DOHH2 (cell line): Measurements from ENCODE around the gene IPO11.

Source experiments
- H3F3A ChIP-seq: fragments of 200-600 bp; sonication (generic), shearing (Covaris generic); 2 replicates; pipeline ENCODE4 v1.6.0; 2016; ENCODE audit warnings: antibody characterized with exemption, mild to moderate bottlenecking; ENCODE audit not compliant: control insufficient read depth, insufficient read depth
- H3K27ac ChIP-seq: fragments of 200-600 bp; sonication (generic); 2 replicates; pipeline ENCODE4 v1.5.1; 2014; ENCODE audit warnings: low read depth, mild to moderate bottlenecking, low read length, moderate library complexity
- H3K27me3 ChIP-seq: fragments of 200-600 bp; sonication (generic); 2 replicates; pipeline ENCODE4 v1.6.1; 2014; ENCODE audit warnings: mild to moderate bottlenecking, low read length, mixed read lengths; ENCODE audit not compliant: control insufficient read depth
- H3K36me3 ChIP-seq: fragments of 200-600 bp; sonication (generic); 2 replicates; pipeline ENCODE4 v1.6.1; 2014; ENCODE audit warnings: mild to moderate bottlenecking, low read length, moderate library complexity, mixed read lengths; ENCODE audit not compliant: control insufficient read depth
- H3K4me1 ChIP-seq: fragments of 200-600 bp; sonication (generic); 2 replicates; pipeline ENCODE4 v1.6.1; 2014; ENCODE audit warnings: mild to moderate bottlenecking, low read length, mixed read lengths; ENCODE audit not compliant: control insufficient read depth
- H3K4me2 ChIP-seq: fragments of 200-600 bp; sonication (generic); 2 replicates; pipeline ENCODE4 v1.6.0; 2014; ENCODE audit warnings: mild to moderate bottlenecking, low read length, moderate library complexity
- H3K4me3 ChIP-seq: fragments of 200-600 bp; sonication (generic); 2 replicates; pipeline ENCODE4 v1.5.1; 2014; ENCODE audit warnings: mild to moderate bottlenecking, low read length, mixed read lengths
- H3K79me2 ChIP-seq: fragments of 200-600 bp; sonication (generic); 2 replicates; pipeline ENCODE4 v1.6.1; 2014; ENCODE audit warnings: mild to moderate bottlenecking, low read length, mixed read lengths; ENCODE audit not compliant: control insufficient read depth
- H3K9me2 ChIP-seq: fragments of 200-600 bp; sonication (generic); replicated peaks from 2 replicates; pipeline ENCODE4 v1.6.1; 2014; ENCODE audit warnings: mild to moderate bottlenecking, low read length, mixed read lengths; ENCODE audit not compliant: control insufficient read depth
- H3K9me3 ChIP-seq: fragments of 200-600 bp; sonication (generic); 2 replicates; pipeline ENCODE4 v1.6.1; 2014; ENCODE audit warnings: antibody characterized with exemption, low read length, mixed read lengths; ENCODE audit not compliant: control insufficient read depth, insufficient read depth
- H4K20me1 ChIP-seq: fragments of 200-600 bp; sonication (generic); 2 replicates; pipeline ENCODE4 v1.6.0; 2014; ENCODE audit warnings: low read depth, mild to moderate bottlenecking, antibody characterized with exemption, low read length, moderate library complexity; ENCODE audit not compliant: control insufficient read depth, insufficient read depth
- EZH2phosphoT487 ChIP-seq: fragments of 200-600 bp; sonication (generic); IDR thresholded peaks from 2 replicates; pipeline ENCODE4 v1.6.1; 2017; ENCODE audit warnings: borderline replicate concordance, mild to moderate bottlenecking, antibody characterized with exemption, low read length, moderate library complexity, mixed read lengths
- TF ChIP-seq, protein P1 (sequence below): fragments of 200-600 bp; sonication (generic); IDR thresholded peaks from one replicate; pipeline ENCODE4 v1.5.1; 2014; ENCODE audit warnings: antibody characterized with exemption, mild to moderate bottlenecking, low read depth, low read length; ENCODE audit not compliant: poor library complexity, severe bottlenecking

The IPO11 gene

DNA sequence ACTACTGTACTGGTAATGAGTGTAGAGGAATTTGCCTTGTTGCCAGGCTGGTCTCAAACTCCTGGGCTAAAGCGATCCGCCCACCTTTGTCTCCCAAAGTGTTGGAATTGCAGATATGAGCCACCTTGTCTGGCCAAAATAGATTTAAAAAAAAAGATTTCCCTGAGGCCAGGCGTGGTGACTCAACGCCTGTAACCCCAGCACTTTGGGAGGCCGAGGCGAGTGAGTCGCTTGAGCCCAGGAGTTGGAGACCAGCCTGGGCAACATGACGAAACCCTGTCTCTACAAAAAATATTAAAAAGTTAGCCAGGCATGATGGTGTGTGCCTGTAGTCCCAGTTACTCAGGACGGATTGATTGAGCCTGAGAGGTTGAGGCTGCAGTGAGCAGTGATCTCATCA is 62.5 kb downstream of the IPO11 start:
- 0 out of 2 replicates have a peak, but pooled peaks cover 2% of the 10 kb centered on the region for H3F3A ChIP-seq
- H3K9me3 ChIP-seq = no peaks in the 10 kb centered on the region
- H3K27me3 ChIP-seq = no peaks in the 10 kb centered on the region
- no peaks in the 10 kb centered on the region for H4K20me1 ChIP-seq
- H3K36me3 ChIP-seq = peaks cover 19% of the 10 kb centered on the region
- no peak overlapping the region for H3K27ac ChIP-seq
- no peak overlapping the region for H3K4me2 ChIP-seq
- TF ChIP-seq, protein P1, sequence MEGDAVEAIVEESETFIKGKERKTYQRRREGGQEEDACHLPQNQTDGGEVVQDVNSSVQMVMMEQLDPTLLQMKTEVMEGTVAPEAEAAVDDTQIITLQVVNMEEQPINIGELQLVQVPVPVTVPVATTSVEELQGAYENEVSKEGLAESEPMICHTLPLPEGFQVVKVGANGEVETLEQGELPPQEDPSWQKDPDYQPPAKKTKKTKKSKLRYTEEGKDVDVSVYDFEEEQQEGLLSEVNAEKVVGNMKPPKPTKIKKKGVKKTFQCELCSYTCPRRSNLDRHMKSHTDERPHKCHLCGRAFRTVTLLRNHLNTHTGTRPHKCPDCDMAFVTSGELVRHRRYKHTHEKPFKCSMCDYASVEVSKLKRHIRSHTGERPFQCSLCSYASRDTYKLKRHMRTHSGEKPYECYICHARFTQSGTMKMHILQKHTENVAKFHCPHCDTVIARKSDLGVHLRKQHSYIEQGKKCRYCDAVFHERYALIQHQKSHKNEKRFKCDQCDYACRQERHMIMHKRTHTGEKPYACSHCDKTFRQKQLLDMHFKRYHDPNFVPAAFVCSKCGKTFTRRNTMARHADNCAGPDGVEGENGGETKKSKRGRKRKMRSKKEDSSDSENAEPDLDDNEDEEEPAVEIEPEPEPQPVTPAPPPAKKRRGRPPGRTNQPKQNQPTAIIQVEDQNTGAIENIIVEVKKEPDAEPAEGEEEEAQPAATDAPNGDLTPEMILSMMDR = no peak
- TF ChIP-seq EZH2phosphoT487 = no peak
- no peaks in the 10 kb centered on the region for H3K79me2 ChIP-seq
- H3K4me3 ChIP-seq = no peak overlapping the region
- H3K9me2 ChIP-seq = no peaks in the 10 kb centered on the region
- H3K4me1 ChIP-seq = no peaks in the 10 kb centered on the region

DNA sequence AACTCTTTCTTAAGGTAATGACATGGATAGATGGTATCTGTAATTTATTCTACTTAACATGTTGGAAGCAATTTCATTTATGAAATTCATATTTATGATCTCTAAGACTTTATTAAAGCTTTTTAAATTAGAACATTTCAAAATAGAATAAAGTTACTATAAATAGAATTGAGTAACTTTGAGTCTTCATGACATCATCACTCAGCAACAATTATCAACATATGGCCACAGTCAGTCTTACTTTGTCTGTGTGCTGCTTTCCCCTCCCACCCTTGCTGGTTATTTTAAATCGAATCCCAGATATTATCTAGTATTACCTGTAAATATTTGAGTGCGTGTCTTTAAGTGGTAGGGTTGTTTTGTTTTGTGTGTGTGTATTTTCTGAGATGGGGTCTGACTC is 65.2 kb downstream of the IPO11 start:
- no peak overlapping the region for H3K27ac ChIP-seq
- H3K4me3 ChIP-seq = no peak overlapping the region
- H3K36me3 ChIP-seq = peaks cover 16% of the 10 kb centered on the region
- no peak overlapping the region for H3K4me2 ChIP-seq
- no peaks in the 10 kb centered on the region for H3K9me2 ChIP-seq
- H3K9me3 ChIP-seq = no peaks in the 10 kb centered on the region
- H3K4me1 ChIP-seq = no peaks in the 10 kb centered on the region
- H4K20me1 ChIP-seq = no peaks in the 10 kb centered on the region
- 0 out of 2 replicates have a peak, but pooled peaks cover 2% of the 10 kb centered on the region for H3F3A ChIP-seq
- H3K79me2 ChIP-seq = no peaks in the 10 kb centered on the region
- no peaks in the 10 kb centered on the region for H3K27me3 ChIP-seq
- TF ChIP-seq EZH2phosphoT487 = no peak
- TF ChIP-seq, protein P1 = no peak

DNA sequence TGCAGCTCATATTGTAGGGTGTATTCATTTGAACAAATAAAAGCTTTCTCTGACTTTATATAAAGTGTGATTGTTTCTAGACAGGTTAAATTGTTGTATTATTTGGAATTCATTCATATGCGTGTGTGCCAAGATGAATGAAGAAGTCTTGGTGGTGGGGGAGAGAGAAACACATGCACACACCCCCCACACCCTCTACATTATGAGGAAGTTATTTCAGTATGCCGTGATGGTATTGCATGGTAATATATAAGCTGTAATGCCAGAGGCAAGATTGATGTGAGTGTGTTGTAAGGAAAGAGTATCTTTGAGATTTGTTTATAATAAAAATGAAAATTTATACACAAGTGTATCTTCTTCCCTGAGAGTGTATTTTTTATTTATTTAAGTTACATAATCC is 71.0 kb downstream of the IPO11 start:
- no peak for TF ChIP-seq EZH2phosphoT487
- TF ChIP-seq, protein P1 = no peak

More for the DNA sequence above, 71.0 kb downstream of the IPO11 start:
- Histone ChIP-seq H3K27me3 (no peaks in the 10 kb centered on the region), H3K4me3 (no peak overlapping the region), H3K27ac (no peak overlapping the region), H3K36me3 (peaks cover 20% of the 10 kb centered on the region), H3K9me3 (no peaks in the 10 kb centered on the region), H3F3A (no peaks in the 10 kb centered on the region), H3K4me2 (no peak overlapping the region), H3K9me2 (no peaks in the 10 kb centered on the region), H3K79me2 (no peaks in the 10 kb centered on the region), H4K20me1 (no peaks in the 10 kb centered on the region), H3K4me1 (no peaks in the 10 kb centered on the region)
